Jurkat, Clone E6-1 (cell line): ENCODE data around the gene GLI3.

Source experiments
- DNase-seq: peaks from one replicate; pipeline ENCODE4 v3.0.0-alpha.2; 2011; ENCODE audit warnings: low read depth, low spot score
- H3K4me3 ChIP-seq: 2 replicates; pipeline ENCODE4 v1.5.1; 2011; ENCODE audit warnings: mild to moderate bottlenecking, low read length, control low read depth, moderate library complexity

GLI3 gene

GRCh38 chr7:42099066-42099465, 137.9 kb downstream of the GLI3 start:
- H3K4me3 ChIP-seq, result no peak overlapping the region
- no peak for DNase-seq

- H3K4me3 ChIP-seq, result no peak overlapping the region
- DNase-seq, result no peak
These were observed 139.3 kb downstream of the GLI3 start for GRCh38 chr7:42097752-42098151.

- no peak for DNase-seq
- H3K4me3 ChIP-seq, result no peak overlapping the region
These were observed 140.1 kb downstream of the GLI3 start for GRCh38 chr7:42096681-42097561.

- DNase-seq, result no peak
- H3K4me3 ChIP-seq, result no peak overlapping the region
These were observed 140.7 kb downstream of the GLI3 start for GRCh38 chr7:42096268-42096667.

- no peak overlapping the region for H3K4me3 ChIP-seq
- DNase-seq, result no peak
These were observed 141.2 kb downstream of the GLI3 start for GRCh38 chr7:42095791-42096190.

- H3K4me3 ChIP-seq, result no peak overlapping the region
- DNase-seq, result no peak
These were observed 143.6 kb downstream of the GLI3 start for GRCh38 chr7:42093349-42093905.

- no peak for DNase-seq
- no peak overlapping the region for H3K4me3 ChIP-seq
These were observed 145.3 kb downstream of the GLI3 start for GRCh38 chr7:42091461-42092291.

- H3K4me3 ChIP-seq, result no peak overlapping the region
- no peak for DNase-seq
These were observed 146.2 kb downstream of the GLI3 start for GRCh38 chr7:42090806-42091205.

GRCh38 chr7:42090056-42090455, 147.0 kb downstream of the GLI3 start:
- no peak for DNase-seq
- no peak overlapping the region for H3K4me3 ChIP-seq

- DNase-seq, result no peak
- no peak overlapping the region for H3K4me3 ChIP-seq
These were observed 149.4 kb downstream of the GLI3 start for GRCh38 chr7:42087616-42088015.

GRCh38 chr7:42085531-42085930, 151.5 kb downstream of the GLI3 start:
- no peak overlapping the region for H3K4me3 ChIP-seq
- no peak for DNase-seq

GRCh38 chr7:42084263-42084662, 152.7 kb downstream of the GLI3 start:
- H3K4me3 ChIP-seq, result no peak overlapping the region
- no peak for DNase-seq

- no peak for DNase-seq
- H3K4me3 ChIP-seq, result no peak overlapping the region
These were observed 153.7 kb downstream of the GLI3 start for GRCh38 chr7:42083284-42083683.

- no peak overlapping the region for H3K4me3 ChIP-seq
- no peak for DNase-seq
These were observed 154.9 kb downstream of the GLI3 start for GRCh38 chr7:42082144-42082543.

- H3K4me3 ChIP-seq, result no peak overlapping the region
- DNase-seq, result no peak
These were observed 155.3 kb downstream of the GLI3 start for GRCh38 chr7:42081671-42082070.

GRCh38 chr7:42080841-42081586, 156.0 kb downstream of the GLI3 start:
- no peak for DNase-seq

GRCh38 chr7:42077271-42078135, 159.5 kb downstream of the GLI3 start:
- no peak for DNase-seq
- H3K4me3 ChIP-seq, result no peak overlapping the region

More at GRCh38 chr7:42080841-42081586, 156.0 kb downstream of the GLI3 start:
- no peak overlapping the region for H3K4me3 ChIP-seq

GRCh38 chr7:42076870-42077269, 160.1 kb downstream of the GLI3 start:
- no peak overlapping the region for H3K4me3 ChIP-seq
- no peak for DNase-seq
